ENCODE measurements around the gene GYPC. TPM values are rescaled to one million over a fixed set of nuclear protein-coding genes. Genes with fewer than 3 reads are reported as not detected.
"Not testable (repeated sequence)": the region's sequence is repeated elsewhere in the genome, so short reads cannot be mapped to it uniquely, and the experiment has no call there.

The GYPC gene
- total RNA-seq, 1 experiment from 2014 or later = 32.9 TPM

- no peak for DNase-seq (ENCODE audit: low spot score)
- in situ Hi-C loops (cut with HindIII; ENCODE audit: low sequenced_read_pairs) = no loop called here
Observed at GRCh38 chr2:126687503-126687902, 31.5 kb downstream of the GYPC start.

- DNase-seq (ENCODE audit: low spot score); in situ Hi-C loops (cut with HindIII; ENCODE audit: low sequenced_read_pairs): not testable (repeated sequence)
Observed at GRCh38 chr2:126688594-126688993, 32.6 kb downstream of the GYPC start.

DNA sequence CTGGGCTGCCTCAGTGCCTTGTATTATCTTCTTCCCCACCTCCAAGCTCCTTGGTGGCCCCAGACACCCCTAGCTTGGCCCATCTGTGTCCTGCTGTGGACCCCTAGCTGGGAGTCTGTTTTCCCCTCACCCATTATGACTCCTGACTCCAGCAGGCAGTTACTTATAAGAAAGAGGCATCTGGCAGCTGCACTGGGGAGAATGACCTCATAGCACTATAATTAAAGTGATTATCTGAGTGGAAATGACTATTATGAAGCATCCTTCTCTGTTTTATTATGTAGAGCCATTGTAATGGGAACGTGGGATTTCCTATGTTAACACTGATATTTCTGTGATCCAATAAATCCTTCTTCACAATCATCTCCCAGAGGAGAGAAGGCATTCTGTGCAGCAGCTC lies 36.3 kb downstream of the GYPC start:
- DNase-seq (ENCODE audit: low spot score); in situ Hi-C loops (cut with HindIII; ENCODE audit: low sequenced_read_pairs): not testable (repeated sequence)

GRCh38 chr2:126692934-126693592 lies 37.1 kb downstream of the GYPC start:
- in situ Hi-C loops (cut with HindIII; ENCODE audit: low sequenced_read_pairs); DNase-seq (ENCODE audit: low spot score): not testable (repeated sequence)

GRCh38 chr2:126696644-126697520 lies 40.9 kb downstream of the GYPC start:
- DNase-seq (ENCODE audit: low spot score) = no peak
- in situ Hi-C loops (cut with HindIII; ENCODE audit: low sequenced_read_pairs) = no loop called here

DNA sequence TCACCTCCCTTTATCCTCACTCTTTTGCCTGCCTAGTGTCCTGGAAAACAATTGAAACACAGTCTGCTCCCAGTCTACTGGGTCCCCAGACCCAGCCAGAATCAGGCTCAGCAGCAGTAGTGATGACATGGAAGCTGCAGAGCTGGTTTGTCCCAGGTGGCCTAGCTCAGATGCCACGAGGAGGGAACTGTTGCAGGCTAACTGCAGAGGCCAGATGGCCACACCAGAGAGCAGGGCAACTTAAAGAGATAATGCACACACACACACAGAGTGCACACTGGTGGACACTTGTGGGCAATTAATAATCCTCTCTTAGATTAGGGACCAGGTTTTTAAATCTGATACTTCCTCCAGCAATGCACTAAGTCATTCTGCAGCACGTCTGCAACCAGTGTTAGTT lies 42.4 kb downstream of the GYPC start:
- in situ Hi-C loops (cut with HindIII; ENCODE audit: low sequenced_read_pairs) = no loop called here
- DNase-seq (ENCODE audit: low spot score) = no peak

DNA sequence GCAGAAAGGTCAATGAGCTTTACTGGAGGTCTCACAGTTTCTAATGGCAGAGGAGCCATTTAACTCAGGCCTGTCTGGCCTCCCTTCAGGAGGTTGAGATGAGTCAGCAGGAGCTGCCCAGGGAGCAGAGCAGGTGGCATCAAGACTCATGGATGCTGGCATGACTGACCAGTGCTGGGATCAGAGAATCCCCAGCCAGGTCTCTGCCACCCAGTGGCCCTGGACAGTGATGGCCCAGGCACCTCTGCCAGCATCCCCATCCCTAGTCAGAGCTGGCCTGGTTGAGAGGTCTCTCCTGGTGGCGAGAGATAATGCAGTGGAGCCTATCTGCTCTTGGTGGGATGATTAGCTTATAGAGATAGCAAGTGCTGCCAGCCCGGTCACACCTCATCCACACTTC lies 43.1 kb downstream of the GYPC start:
- DNase-seq (ENCODE audit: low spot score) = no peak
- in situ Hi-C loops (cut with HindIII; ENCODE audit: low sequenced_read_pairs) = no loop called here

- in situ Hi-C loops (cut with HindIII; ENCODE audit: low sequenced_read_pairs) = no loop called here
- no peak for DNase-seq (ENCODE audit: low spot score)
Observed at GRCh38 chr2:126699716-126700581, 44.0 kb downstream of the GYPC start.

DNA sequence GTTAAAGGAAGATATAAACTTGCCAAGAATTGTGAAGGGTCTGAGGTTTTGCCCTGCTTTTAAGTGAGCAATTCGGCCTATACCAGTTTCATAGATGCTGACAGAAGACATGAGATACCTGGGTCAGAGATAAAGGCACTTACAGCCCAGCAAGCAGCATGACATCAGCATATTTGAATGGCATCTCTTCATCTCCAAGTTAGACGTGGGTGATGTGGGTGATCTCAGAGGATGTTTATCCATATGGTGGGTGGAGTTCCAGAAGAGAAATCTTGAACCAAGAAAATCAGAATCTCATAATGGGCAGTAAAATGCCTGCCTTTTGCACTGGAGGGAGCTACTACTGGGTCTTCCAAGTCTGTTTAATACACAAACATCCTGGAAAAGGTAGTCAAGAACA lies 44.7 kb downstream of the GYPC start:
- in situ Hi-C loops (cut with HindIII; ENCODE audit: low sequenced_read_pairs) = no loop called here
- no peak for DNase-seq (ENCODE audit: low spot score)

GRCh38 chr2:126703311-126703710 lies 47.4 kb downstream of the GYPC start:
- in situ Hi-C loops (cut with HindIII; ENCODE audit: low sequenced_read_pairs) = no loop called here
- DNase-seq (ENCODE audit: low spot score) = no peak

GRCh38 chr2:126704434-126705160 lies 48.6 kb downstream of the GYPC start:
- in situ Hi-C loops (cut with HindIII; ENCODE audit: low sequenced_read_pairs) = no loop called here
- no peak for DNase-seq (ENCODE audit: low spot score)

- in situ Hi-C loops (cut with HindIII; ENCODE audit: low sequenced_read_pairs) = no loop called here
- DNase-seq (ENCODE audit: low spot score) = no peak
Observed at GRCh38 chr2:126707191-126707590, 51.2 kb downstream of the GYPC start.

- in situ Hi-C loops (cut with HindIII; ENCODE audit: low sequenced_read_pairs) = no loop called here
- no peak for DNase-seq (ENCODE audit: low spot score)
Observed at GRCh38 chr2:126707941-126708340, 52.0 kb downstream of the GYPC start.

DNA sequence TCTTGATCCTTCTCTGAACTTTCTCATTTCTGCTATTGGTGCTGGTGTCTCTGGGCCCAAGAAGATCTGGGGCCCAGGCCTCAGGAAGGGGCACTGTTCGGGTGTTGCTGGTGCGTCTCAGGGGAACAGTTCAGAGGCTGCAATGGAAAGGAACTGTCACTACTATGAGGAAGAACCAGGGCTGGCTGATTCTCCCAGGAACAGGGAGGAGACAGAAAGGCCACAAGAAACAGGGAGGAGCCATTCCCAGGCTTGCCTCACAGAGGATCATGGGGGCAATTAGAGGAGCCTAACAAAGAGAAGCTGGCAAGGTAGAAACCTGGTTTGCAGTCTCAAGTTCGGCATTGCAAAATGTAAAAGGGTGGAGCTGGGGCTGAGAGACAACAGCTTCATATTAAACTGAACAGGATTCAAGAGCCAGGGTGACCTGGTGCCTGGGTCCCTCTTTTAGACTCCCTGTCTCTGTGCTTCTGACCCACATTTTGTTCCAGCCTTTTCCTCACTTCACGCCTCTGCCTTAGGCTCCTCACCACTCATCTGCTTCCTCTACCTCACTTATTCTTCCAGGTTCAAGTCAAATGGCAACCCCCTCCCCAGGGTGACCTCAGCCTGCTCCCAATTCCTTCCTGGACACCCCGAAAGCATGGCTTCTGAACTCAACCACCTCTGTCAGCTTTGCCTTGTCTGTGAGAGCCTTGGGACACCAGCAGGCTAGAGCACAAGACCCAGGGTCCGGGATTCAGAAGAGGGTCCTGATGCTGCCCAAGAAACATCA lies 58.4 kb downstream of the GYPC start:
- in situ Hi-C loops (cut with HindIII; ENCODE audit: low sequenced_read_pairs) = no loop called here
- DNase-seq (ENCODE audit: low spot score) = no peak

- in situ Hi-C loops (cut with HindIII; ENCODE audit: low sequenced_read_pairs) = no loop called here
- no peak for DNase-seq (ENCODE audit: low spot score)
Observed at GRCh38 chr2:126715111-126715510, 59.2 kb downstream of the GYPC start.

DNA sequence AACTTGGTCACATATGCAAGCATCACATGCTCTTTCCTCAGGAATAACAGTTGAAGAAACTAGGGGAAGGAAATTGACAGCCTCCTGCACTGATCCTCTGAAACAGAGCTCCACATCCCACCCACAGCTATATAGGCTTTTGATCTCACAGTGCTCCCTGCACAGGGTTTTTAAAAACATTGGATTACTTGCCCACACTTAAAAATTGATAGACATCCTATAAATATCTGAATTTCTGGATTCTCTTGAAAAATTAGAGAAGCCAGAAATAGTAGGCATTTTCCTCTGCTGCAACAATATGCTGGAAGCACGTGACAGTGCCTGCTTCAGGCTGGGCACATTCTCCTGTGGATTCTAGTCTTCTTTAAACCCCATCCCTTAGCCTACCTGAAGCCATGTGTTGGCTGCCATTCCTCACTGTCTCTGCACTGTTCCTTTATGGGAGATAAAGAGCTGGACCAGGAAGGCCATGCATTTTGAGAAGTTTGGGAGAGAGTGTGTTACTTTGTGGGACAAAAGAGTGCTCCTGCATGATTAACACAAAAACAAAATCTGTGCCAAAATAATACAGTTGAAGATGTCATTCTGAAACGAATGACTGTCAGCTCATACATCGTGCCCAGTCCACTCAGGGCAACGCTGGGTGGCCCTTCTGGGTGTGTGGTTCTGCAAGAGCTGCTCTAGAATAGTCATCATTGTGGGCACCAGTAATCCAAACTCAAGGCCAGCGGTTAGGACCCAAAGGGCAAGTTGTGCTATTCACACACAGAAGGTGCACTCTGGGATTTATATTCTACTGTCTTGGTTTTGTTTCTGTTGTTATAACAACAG lies 59.8 kb downstream of the GYPC start:
- DNase-seq (ENCODE audit: low spot score) = no peak
- in situ Hi-C loops (cut with HindIII; ENCODE audit: low sequenced_read_pairs) = no loop called here

GRCh38 chr2:126717277-126717676 lies 61.3 kb downstream of the GYPC start:
- DNase-seq (ENCODE audit: low spot score) = not testable (repeated sequence)

DNA sequence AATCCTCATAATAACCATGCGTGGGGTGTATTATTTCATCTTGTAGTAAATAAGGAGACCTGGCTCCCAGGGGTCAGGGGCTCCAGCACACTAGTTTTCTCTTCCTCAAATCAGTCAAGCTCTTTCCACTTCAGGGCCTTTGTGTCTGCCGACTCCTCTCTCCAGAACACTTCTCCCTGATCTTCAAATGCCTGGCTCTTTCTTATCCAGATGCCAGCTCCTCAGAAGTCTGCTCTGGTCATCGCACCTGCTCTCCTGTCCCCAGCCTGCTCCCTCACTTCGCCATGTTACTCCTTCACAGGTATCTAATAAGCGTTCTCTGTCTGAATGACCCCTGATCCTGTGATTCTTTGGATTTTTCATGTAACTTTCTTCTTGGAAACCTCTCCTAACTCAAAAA lies 62.0 kb downstream of the GYPC start:
- DNase-seq (ENCODE audit: low spot score) = no peak
- in situ Hi-C loops (cut with HindIII; ENCODE audit: low sequenced_read_pairs) = no loop called here

More at GRCh38 chr2:126717277-126717676, 61.3 kb downstream of the GYPC start:
- in situ Hi-C loops (cut with HindIII; ENCODE audit: low sequenced_read_pairs) = not testable (repeated sequence)
